Liver (tissue), 9 donors: Measurements from ENCODE around the gene WDR37. TPM values are rescaled to one million over a fixed set of nuclear protein-coding genes. Genes with fewer than 3 reads are reported as not detected.
A peak's percentile ranks its signal among the peaks of the same experiment; 100 is the strongest.

ENCODE experiments used
- DNase-seq: peaks from one replicate; pipeline ENCODE4 v3.0.0-alpha.2; 2017; ENCODE audit warnings: low spot score
- H3K27ac ChIP-seq, 2 donors: one replicate each; pipeline ENCODE4 v1.7.0; 2013; ENCODE audit warnings: inconsistent platforms in 2 of 2, low read length in 2 of 2, control low read depth in 1 of 2, low read depth in 1 of 2, mild to moderate bottlenecking in 1 of 2
- H3K27me3 ChIP-seq, 4 donors: one replicate each; pipeline versions ENCODE4 v1.6.1 to v1.7.0; 2013; ENCODE audit warnings: low read length in 3 of 4, inconsistent platforms in 1 of 4, mild to moderate bottlenecking in 1 of 4, moderate library complexity in 1 of 4; ENCODE audit not compliant: control insufficient read depth in 4 of 4, insufficient read depth in 4 of 4
- H3K36me3 ChIP-seq, 4 donors: one replicate each; pipeline versions ENCODE4 v1.6.1 to v1.7.0; 2013; ENCODE audit warnings: low read length in 3 of 4, mild to moderate bottlenecking in 3 of 4, low read depth in 1 of 4, moderate library complexity in 1 of 4; ENCODE audit not compliant: control insufficient read depth in 4 of 4, insufficient read depth in 3 of 4
- H3K4me1 ChIP-seq, 4 donors: one replicate each; pipeline versions ENCODE4 v1.6.1 to v1.7.0; 2013; ENCODE audit warnings: low read length in 3 of 4, mild to moderate bottlenecking in 3 of 4, moderate library complexity in 1 of 4; ENCODE audit not compliant: control insufficient read depth in 4 of 4, insufficient read depth in 4 of 4
- H3K4me3 ChIP-seq, 3 donors: one replicate each; pipeline versions ENCODE4 v1.6.1 to v1.7.0; 2013; ENCODE audit warnings: low read length in 3 of 3, control low read depth in 1 of 3, low read depth in 1 of 3, mild to moderate bottlenecking in 1 of 3
- H3K9ac ChIP-seq, 2 donors: one replicate each; pipeline ENCODE4 v1.7.0; 2013; ENCODE audit warnings: low read length in 2 of 2, mild to moderate bottlenecking in 2 of 2, moderate library complexity in 2 of 2, control low read depth in 1 of 2, low read depth in 1 of 2
- H3K9me3 ChIP-seq, 4 donors: one replicate each; pipeline versions ENCODE4 v1.6.1 to v1.7.0; 2013; ENCODE audit warnings: low read length in 3 of 4; ENCODE audit not compliant: control insufficient read depth in 4 of 4
- ATF3 ChIP-seq: IDR thresholded peaks from 2 replicates; pipeline ENCODE4 v1.6.1; 2016; ENCODE audit warnings: antibody characterized with exemption
- EGR1 ChIP-seq, 2 donors: IDR thresholded peaks; 2 replicates each; pipeline ENCODE4 v1.6.1; 2016 to 2018; ENCODE audit warnings: antibody characterized with exemption in 2 of 2, low read depth in 2 of 2
- FOXA1 ChIP-seq: IDR thresholded peaks from 2 replicates; pipeline ENCODE4 v1.6.1; 2016; ENCODE audit warnings: antibody characterized with exemption
- FOXA2 ChIP-seq: IDR thresholded peaks from 2 replicates; pipeline ENCODE4 v1.6.1; 2016; ENCODE audit warnings: antibody characterized with exemption
- HNF4A ChIP-seq, 2 donors: conservative IDR thresholded peaks; 2 replicates each; pipeline ENCODE4 v1.6.1; 2016; ENCODE audit warnings: antibody characterized with exemption in 2 of 2, mild to moderate bottlenecking in 2 of 2
- HNF4G ChIP-seq: IDR thresholded peaks from 2 replicates; pipeline ENCODE4 v1.6.1; 2016; ENCODE audit warnings: antibody characterized with exemption
- JUND ChIP-seq, 2 donors: IDR thresholded peaks; 2 replicates each; pipeline ENCODE4 v1.6.1; 2016; ENCODE audit warnings: antibody characterized with exemption in 2 of 2
- NR2F2 ChIP-seq: IDR thresholded peaks from 2 replicates; pipeline ENCODE4 v1.6.1; 2016; ENCODE audit warnings: antibody characterized with exemption
- RAD21 ChIP-seq, 2 donors: IDR thresholded peaks; 2 replicates each; pipeline ENCODE4 v1.6.1; 2016; ENCODE audit warnings: antibody characterized with exemption in 2 of 2, mild to moderate bottlenecking in 2 of 2
- RXRA ChIP-seq, 2 donors: IDR thresholded peaks; 2 replicates each; pipeline ENCODE4 v1.6.1; 2017 to 2018; ENCODE audit warnings: antibody characterized with exemption in 2 of 2, mild to moderate bottlenecking in 1 of 2
- SP1 ChIP-seq: IDR thresholded peaks from 2 replicates; pipeline ENCODE4 v1.6.1; 2018; ENCODE audit warnings: antibody characterized with exemption, mild to moderate bottlenecking
- TAF1 ChIP-seq: conservative IDR thresholded peaks from 2 replicates; pipeline ENCODE4 v1.6.1; 2016; ENCODE audit warnings: antibody characterized with exemption, mild to moderate bottlenecking
- WGBS: extraction: QIAGEN DNeasy Blood & Tissue Kit; methylation state at CpG from one replicate; pipeline ENCODE4 v1.1.7; 2013; 5-methylcytosine and 5-hydroxymethylcytosine counted together
- polyA plus RNA-seq, 2 donors: library from polyadenylated mRNA; stranded (reverse) in 1 of 2; unstranded in 1 of 2; fragments of 200-250 nt in 1 of 2; fragments of >200 nt in 1 of 2; fragmentation: Nextera tagmentation in 1 of 2; extraction: Ambion mirVana in 1 of 2; gene quantifications; one replicate each; pipeline versions ENCODE4 v1.2.1 to v1.2.3, GENCODE V29; 2013 to 2015
- total RNA-seq, 2 donors: library from RNA; depleted of rRNA; stranded (reverse); fragments of >200 nt; gene quantifications; one replicate each; pipeline ENCODE4 v1.2.3, GENCODE V29; 2014
- TF ChIP-seq, protein P1 (sequence below): fragments of 150-350 bp; IDR thresholded peaks from 2 replicates; pipeline ENCODE4 v1.5.1; 2017; ENCODE audit warnings: improper control_type of control experiment, low read depth, low read length; ENCODE audit not compliant: missing input control
- TF ChIP-seq, protein P2 (sequence below): IDR thresholded peaks from 2 replicates; pipeline ENCODE4 v1.6.1; 2016; ENCODE audit warnings: antibody characterized with exemption
- TF ChIP-seq, protein P3 (sequence below): IDR thresholded peaks from 2 replicates; pipeline ENCODE4 v1.6.1; 2016; ENCODE audit warnings: antibody characterized with exemption, mild to moderate bottlenecking
- TF ChIP-seq, protein P4 (sequence below): IDR thresholded peaks from 2 replicates; pipeline ENCODE4 v1.6.1; 2016; ENCODE audit warnings: antibody characterized with exemption
- donor health status: healthy.
- donor health status: healthy.
- donor health status: healthy.
- donor health status: healthy.
- donor health status: healthy.

Gene WDR37
- total and polyA plus RNA-seq, 4 donors, result 3.6 to 12.1 (median 5.6) TPM

DNA sequence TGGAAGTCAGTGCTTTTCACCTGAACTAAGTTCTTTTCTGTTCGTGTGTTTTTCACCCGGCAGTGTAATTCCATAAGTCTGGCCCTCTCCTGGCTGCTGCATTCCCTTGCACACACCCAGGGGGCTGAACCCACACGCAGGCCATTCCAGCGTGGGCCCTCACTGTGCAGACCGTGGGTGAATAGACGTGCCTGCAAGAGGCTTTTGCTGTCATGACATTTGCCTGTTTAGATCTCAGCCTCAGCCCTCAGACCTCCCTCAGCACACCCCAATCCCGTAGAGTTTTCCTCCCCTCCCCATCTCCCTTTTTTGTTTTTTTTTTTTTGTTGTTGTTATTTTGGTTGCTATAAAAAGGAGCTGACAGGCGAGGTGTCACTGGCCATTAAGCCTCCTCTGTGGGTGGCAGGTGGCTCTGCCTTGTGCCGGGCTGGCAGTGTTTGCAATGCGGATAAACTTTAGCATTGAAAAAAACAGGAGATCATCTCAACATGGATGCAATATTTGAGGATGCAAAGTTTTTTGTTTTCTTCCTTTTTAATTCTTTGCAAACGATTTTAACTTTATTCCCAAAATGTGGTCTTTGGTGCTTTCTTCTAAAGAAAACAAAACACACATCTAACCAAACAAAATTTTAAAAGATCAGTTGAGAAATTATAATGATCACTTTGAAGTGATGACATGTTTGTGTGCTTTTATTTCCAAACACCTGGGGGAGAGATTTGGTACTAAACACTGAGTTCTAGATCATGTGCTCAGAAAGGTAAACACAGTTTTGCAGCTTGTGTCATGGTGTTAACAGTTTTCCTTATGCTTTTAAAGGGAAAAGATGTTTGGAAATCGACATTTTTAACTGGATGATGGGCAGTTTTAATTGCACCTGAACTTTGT, 58.8 kb downstream of the WDR37 start:
- Histone ChIP-seq H3K4me1 (no peaks in the 10 kb centered on the region), H3K36me3 (peaks cover 9 to 63% (median 38%) of the 10 kb centered on the region in 4 donors), H3K27me3 (no peaks in the 10 kb centered on the region), H3K27ac (no peak overlapping the region), H3K4me3 (no peak overlapping the region), H3K9me3 (no peaks in the 10 kb centered on the region), H3K9ac (no peak overlapping the region)
- DNase-seq, result no peak
- no peak for TF ChIP-seq FOXA1
- peak; percentile 32 for TF ChIP-seq FOXA2
- no peak for TF ChIP-seq HNF4G
- TF ChIP-seq, protein P1, sequence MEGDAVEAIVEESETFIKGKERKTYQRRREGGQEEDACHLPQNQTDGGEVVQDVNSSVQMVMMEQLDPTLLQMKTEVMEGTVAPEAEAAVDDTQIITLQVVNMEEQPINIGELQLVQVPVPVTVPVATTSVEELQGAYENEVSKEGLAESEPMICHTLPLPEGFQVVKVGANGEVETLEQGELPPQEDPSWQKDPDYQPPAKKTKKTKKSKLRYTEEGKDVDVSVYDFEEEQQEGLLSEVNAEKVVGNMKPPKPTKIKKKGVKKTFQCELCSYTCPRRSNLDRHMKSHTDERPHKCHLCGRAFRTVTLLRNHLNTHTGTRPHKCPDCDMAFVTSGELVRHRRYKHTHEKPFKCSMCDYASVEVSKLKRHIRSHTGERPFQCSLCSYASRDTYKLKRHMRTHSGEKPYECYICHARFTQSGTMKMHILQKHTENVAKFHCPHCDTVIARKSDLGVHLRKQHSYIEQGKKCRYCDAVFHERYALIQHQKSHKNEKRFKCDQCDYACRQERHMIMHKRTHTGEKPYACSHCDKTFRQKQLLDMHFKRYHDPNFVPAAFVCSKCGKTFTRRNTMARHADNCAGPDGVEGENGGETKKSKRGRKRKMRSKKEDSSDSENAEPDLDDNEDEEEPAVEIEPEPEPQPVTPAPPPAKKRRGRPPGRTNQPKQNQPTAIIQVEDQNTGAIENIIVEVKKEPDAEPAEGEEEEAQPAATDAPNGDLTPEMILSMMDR, result peak; percentile 10
- 84% methylated on average over 12 of the region's 12 CpGs for WGBS

GRCh38 chr10:1115607-1115955, 59.4 kb downstream of the WDR37 start:
- no peaks in the 10 kb centered on the region for H3K27me3 ChIP-seq
- no peak overlapping the region for H3K9ac ChIP-seq
- no peak overlapping the region for H3K4me3 ChIP-seq
- H3K36me3 ChIP-seq, result peaks cover 11 to 69% (median 37%) of the 10 kb centered on the region in 4 donors
- peak; percentile 27 for DNase-seq
- H3K9me3 ChIP-seq, result no peaks in the 10 kb centered on the region
- TF ChIP-seq, protein P2, sequence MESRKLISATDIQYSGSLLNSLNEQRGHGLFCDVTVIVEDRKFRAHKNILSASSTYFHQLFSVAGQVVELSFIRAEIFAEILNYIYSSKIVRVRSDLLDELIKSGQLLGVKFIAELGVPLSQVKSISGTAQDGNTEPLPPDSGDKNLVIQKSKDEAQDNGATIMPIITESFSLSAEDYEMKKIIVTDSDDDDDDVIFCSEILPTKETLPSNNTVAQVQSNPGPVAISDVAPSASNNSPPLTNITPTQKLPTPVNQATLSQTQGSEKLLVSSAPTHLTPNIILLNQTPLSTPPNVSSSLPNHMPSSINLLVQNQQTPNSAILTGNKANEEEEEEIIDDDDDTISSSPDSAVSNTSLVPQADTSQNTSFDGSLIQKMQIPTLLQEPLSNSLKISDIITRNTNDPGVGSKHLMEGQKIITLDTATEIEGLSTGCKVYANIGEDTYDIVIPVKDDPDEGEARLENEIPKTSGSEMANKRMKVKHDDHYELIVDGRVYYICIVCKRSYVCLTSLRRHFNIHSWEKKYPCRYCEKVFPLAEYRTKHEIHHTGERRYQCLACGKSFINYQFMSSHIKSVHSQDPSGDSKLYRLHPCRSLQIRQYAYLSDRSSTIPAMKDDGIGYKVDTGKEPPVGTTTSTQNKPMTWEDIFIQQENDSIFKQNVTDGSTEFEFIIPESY, result no peak
- TF ChIP-seq FOXA1, result no peak
- TF ChIP-seq HNF4G, result no peak
- no peak for TF ChIP-seq FOXA2
- TF ChIP-seq, protein P3, sequence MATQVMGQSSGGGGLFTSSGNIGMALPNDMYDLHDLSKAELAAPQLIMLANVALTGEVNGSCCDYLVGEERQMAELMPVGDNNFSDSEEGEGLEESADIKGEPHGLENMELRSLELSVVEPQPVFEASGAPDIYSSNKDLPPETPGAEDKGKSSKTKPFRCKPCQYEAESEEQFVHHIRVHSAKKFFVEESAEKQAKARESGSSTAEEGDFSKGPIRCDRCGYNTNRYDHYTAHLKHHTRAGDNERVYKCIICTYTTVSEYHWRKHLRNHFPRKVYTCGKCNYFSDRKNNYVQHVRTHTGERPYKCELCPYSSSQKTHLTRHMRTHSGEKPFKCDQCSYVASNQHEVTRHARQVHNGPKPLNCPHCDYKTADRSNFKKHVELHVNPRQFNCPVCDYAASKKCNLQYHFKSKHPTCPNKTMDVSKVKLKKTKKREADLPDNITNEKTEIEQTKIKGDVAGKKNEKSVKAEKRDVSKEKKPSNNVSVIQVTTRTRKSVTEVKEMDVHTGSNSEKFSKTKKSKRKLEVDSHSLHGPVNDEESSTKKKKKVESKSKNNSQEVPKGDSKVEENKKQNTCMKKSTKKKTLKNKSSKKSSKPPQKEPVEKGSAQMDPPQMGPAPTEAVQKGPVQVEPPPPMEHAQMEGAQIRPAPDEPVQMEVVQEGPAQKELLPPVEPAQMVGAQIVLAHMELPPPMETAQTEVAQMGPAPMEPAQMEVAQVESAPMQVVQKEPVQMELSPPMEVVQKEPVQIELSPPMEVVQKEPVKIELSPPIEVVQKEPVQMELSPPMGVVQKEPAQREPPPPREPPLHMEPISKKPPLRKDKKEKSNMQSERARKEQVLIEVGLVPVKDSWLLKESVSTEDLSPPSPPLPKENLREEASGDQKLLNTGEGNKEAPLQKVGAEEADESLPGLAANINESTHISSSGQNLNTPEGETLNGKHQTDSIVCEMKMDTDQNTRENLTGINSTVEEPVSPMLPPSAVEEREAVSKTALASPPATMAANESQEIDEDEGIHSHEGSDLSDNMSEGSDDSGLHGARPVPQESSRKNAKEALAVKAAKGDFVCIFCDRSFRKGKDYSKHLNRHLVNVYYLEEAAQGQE, result no peak
- TF ChIP-seq SP1, result no peak
- TF ChIP-seq ATF3, result no peak
- TF ChIP-seq, protein P4, sequence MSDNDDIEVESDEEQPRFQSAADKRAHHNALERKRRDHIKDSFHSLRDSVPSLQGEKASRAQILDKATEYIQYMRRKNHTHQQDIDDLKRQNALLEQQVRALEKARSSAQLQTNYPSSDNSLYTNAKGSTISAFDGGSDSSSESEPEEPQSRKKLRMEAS, result no peak
- TF ChIP-seq JUND (IDR thresholded peaks at IDR 0.05), result no peak
- no peak for TF ChIP-seq HNF4A (conservative IDR thresholded peaks at IDR 0.05)
- TF ChIP-seq EGR1 (IDR thresholded peaks at IDR 0.05; ENCODE audit: low read depth in 2 of 2), result no peak
- no peak for TF ChIP-seq RAD21 (IDR thresholded peaks at IDR 0.05)
- TF ChIP-seq RXRA (IDR thresholded peaks at IDR 0.05), result no peak
- no peak for TF ChIP-seq TAF1
- no peak for TF ChIP-seq NR2F2
- no peak overlapping the region for H3K27ac ChIP-seq
- 83% methylated on average over 6 of the region's 6 CpGs for WGBS
- no peaks in the 10 kb centered on the region for H3K4me1 ChIP-seq
